Activated T-helper 1 cell treated with anti-CD3 and anti-CD28 coated beads, Interleukin-12 subunit alpha, Interleukin-12 subunit beta, Interleukin-2, Interleukin-4 antibody, amounts not matched to agents 30 ng/mL and 10 ng/mL and 1 ng/mL, durations not matched to agents 14 hours and 24 hours and 36 hours (primary cell): ENCODE results near the gene IMP4. TPM values are rescaled to one million over a fixed set of nuclear protein-coding genes. Genes with fewer than 3 reads are reported as not detected.
"Not testable (repeated sequence)": the region's sequence is repeated elsewhere in the genome, so short reads cannot be mapped to it uniquely, and the experiment has no call there.

Experiments used
- DNase-seq: peaks from one replicate; pipeline ENCODE4 v3.0.0; 2021; ENCODE audit warnings: low spot score
- H3K27ac Mint-ChIP-seq: one replicate; pipeline ENCODE4 v1.8.0; 2021; ENCODE audit warnings: mild to moderate bottlenecking, mixed read lengths
- H3K27me3 Mint-ChIP-seq: one replicate; pipeline ENCODE4 v1.8.0; 2022; ENCODE audit warnings: mild to moderate bottlenecking, moderate library complexity, mixed read lengths; ENCODE audit not compliant: insufficient read depth
- H3K36me3 Mint-ChIP-seq: one replicate; pipeline ENCODE4 v1.8.0; 2021; ENCODE audit warnings: low read depth, mixed read lengths
- H3K4me1 Mint-ChIP-seq: one replicate; pipeline ENCODE4 v1.8.0; 2021; ENCODE audit warnings: low read depth, mixed read lengths
- H3K4me3 Mint-ChIP-seq: one replicate; pipeline ENCODE4 v1.8.0; 2021; ENCODE audit warnings: mild to moderate bottlenecking, moderate library complexity, mixed read lengths
- H3K9me3 Mint-ChIP-seq: one replicate; pipeline ENCODE4 v1.8.0; 2021; ENCODE audit warnings: mixed read lengths
- intact Hi-C: fragments of 100-400 bp; cut with micrococcal nuclease; formaldehyde crosslinking; loops from one replicate; pipeline ENCODE4 v1.15.1; 2024
- total RNA-seq: library from RNA; stranded (reverse); gene quantifications from 2 replicates; pipeline ENCODE4 v1.2.3, GENCODE V29; 2022

IMP4 gene
- total RNA-seq, 1 donor from 2014 or later: 169 TPM

DNA sequence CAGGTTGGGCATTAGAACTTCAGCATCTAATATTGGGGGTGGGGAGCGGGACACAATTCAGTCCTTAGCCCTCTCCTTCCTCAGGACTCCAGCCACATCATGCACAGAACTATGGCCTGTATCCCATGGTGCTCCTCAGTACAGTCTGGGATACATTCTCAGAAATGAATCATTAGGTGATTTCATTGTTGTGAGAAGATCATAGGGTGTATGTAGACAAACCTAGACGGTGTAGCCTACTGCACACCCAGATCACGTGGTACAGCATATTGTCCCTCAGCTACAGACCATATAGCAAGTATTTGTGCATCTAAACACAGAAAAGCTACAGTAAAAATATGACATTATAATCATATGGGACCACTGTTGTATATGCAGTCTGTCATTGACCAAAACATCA is 23.2 kb upstream of the IMP4 start:
- Mint-ChIP-seq H3K36me3 (no peaks in the 10 kb centered on the region), H3K9me3 (no peaks in the 10 kb centered on the region), H3K4me1 (no peaks in the 10 kb centered on the region), H3K27me3 (peaks cover 18% of the 10 kb centered on the region), H3K4me3 (no peak overlapping the region), H3K27ac (no peak overlapping the region)
- no peak for DNase-seq
- intact Hi-C loops: no loop called here

DNA sequence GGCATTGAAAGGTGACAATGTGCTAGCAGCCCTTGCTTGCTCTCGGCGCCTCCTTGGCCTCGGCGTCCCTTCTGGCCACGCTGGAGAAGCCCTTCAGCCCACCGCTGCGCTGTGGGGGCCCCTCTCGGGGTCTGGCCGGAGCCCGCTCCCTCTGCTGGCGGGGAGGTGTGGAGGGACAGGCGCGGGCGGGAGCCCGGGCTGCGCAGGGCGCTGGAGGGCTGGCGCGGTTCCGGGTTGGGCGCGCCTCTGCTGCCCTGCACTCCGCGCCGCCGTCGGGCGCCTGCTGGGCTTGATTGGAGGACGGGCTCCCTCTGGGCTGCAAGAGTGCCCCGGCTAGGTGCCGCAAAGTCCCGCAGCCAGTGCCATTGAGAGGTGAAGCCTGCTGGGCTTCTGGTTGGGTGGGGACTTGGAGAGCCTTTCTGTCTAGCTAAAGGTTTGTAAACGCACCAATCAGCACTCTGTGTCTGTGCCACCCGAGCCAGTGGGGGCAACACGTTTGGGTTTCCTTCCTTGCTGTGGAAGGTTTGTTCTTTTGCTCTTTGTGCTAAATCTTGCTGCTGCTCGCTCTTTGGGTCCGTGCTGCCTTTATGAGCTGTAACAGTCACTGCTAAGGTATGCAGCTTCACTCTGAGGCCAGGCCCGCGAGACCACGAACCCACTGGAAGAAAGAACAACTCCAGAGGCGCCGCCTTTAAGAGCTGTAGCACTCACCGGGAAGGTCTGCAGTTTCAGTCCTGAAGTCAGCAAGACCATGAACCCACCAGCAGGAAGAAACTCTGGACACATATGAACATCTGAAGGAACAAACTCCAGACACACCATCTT is 14.8 kb upstream of the IMP4 start:
- DNase-seq: no peak
- Mint-ChIP-seq H3K4me1 (peaks cover 5% of the 10 kb centered on the region), H3K27me3 (peaks cover 39% of the 10 kb centered on the region), H3K36me3 (no peaks in the 10 kb centered on the region), H3K4me3 (no peak overlapping the region), H3K27ac (no peak overlapping the region), H3K9me3 (no peaks in the 10 kb centered on the region)
- intact Hi-C loops: no loop called here

DNA sequence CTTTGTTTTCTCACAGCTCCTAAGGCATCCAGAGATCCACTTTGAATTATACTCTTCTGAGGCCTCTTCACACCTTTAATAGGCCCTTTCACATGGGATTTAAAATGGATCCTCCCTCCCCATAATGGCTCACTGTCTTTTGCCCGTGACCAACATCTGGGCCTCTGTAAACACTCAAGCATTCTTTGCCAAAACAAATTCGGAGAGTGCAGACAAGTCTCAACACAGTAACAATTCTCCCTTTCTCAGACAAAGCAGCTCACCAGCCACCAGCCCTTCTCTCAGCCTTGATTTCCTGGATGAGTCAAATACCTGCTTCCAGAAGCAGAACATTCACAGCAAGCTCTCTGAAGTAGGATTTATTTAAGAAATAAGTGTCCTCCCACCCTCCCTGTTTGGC is 14.0 kb upstream of the IMP4 start:
- Mint-ChIP-seq H3K36me3 (no peaks in the 10 kb centered on the region), H3K4me1 (peaks cover 5% of the 10 kb centered on the region), H3K27me3 (peaks cover 33% of the 10 kb centered on the region), H3K9me3 (no peaks in the 10 kb centered on the region), H3K4me3 (no peak overlapping the region), H3K27ac (no peak overlapping the region)
- intact Hi-C loops: no loop called here
- no peak for DNase-seq

DNA sequence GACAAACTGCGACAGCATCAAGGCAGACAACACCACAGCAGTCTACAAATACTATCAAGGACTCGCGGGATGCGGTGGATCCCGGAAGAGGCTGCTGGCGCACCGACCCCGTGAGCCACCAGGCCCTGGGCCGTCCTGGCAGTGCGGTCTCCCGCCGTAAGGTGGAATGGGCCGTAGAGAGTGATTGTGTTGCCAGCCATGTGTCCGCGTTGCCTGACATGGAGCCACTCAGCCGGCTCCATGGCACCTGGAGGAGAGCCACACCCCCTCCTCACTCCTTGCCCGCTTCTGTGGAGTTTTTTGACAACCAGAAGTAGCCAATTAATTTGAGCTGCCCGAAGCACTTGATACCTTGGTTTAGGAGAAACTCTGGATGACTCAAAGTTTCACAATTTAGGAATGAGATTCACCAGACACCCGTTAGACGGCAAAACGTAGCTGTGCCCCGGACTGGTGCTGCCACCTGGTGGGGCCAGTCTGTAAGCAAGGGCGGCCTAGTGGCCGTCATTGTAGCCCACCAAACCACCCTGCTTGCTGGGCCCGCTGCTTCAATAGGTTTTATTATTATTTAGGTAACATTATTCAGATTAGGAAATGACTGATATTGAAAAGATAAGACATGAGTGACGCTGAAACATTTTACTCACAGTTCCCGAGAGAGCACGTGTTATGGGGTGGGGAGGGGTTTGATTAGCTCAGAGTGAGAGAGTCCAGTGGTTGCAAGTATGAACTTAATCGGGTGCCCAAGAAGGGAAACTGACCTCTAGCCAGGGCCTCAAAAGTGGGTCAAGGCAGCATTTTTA is 10.2 kb upstream of the IMP4 start:
- Mint-ChIP-seq H3K27me3 (peaks cover 25% of the 10 kb centered on the region), H3K4me1 (peaks cover 5% of the 10 kb centered on the region), H3K4me3 (peak overlapping the region; percentile 44), H3K36me3 (no peaks in the 10 kb centered on the region), H3K9me3 (no peaks in the 10 kb centered on the region), H3K27ac (no peak overlapping the region)
- intact Hi-C loops: loop anchor here (1.0 to 2.0 kb wide), 3 partner anchors 151 to 456 kb away; partner anchors contain the start of gene SMPD4
- peak; percentile 45 for DNase-seq

DNA sequence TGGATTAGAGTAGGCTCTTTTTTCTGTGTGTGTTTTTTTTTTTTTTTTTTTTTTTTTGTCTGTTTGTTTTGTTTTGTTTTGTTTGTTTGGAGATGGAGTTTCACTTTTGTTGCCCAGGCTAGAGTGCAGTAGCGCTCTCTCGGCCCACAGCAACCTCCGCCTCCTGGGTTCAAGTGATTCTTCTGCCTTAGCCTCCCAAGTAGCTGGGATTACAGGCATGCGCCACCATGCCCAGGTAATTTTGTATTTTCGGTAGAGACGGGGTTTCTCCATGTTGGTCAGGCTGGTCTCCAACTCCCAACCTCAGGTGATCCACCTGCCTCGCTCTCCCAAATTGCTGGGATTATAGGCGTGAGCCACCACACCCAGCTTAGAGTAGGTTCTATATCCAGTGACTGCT is 9.4 kb upstream of the IMP4 start:
- H3K36me3 Mint-ChIP-seq, H3K4me1 Mint-ChIP-seq, H3K4me3 Mint-ChIP-seq, H3K9me3 Mint-ChIP-seq, H3K27ac Mint-ChIP-seq, DNase-seq: not testable (repeated sequence)
- peaks cover 25% of the 10 kb centered on the region for H3K27me3 Mint-ChIP-seq
- intact Hi-C loops: loop anchor here (2.0 kb wide), 1 partner anchor 456 kb away; no protein-coding TSS in a partner anchor

DNA sequence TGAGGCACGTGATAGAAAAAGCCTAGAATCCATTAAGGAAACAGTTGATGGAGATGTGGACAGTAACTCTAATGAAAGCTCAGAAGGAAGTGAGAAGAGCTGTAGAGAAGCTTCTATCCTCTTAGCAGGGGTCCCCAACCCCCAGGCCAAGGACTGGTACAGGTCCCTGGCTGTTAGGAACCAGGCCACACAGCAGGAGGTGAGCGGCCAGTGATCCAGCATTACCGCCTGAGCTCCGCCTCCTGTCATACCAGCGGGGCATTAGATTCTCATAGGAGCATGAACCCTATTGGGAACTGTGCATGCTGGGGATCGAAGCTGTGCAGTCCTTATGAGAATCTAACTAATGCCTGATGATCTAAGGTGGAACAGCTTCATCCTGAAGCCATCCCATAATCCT is 8.7 kb upstream of the IMP4 start:
- no peak for DNase-seq
- H3K4me3 Mint-ChIP-seq: no peak overlapping the region
- H3K9me3 Mint-ChIP-seq: no peaks in the 10 kb centered on the region
- peaks cover 6% of the 10 kb centered on the region for H3K36me3 Mint-ChIP-seq
- H3K4me1 Mint-ChIP-seq: peaks cover 5% of the 10 kb centered on the region
- peaks cover 19% of the 10 kb centered on the region for H3K27me3 Mint-ChIP-seq
- no peak overlapping the region for H3K27ac Mint-ChIP-seq
- intact Hi-C loops: no loop called here

DNA sequence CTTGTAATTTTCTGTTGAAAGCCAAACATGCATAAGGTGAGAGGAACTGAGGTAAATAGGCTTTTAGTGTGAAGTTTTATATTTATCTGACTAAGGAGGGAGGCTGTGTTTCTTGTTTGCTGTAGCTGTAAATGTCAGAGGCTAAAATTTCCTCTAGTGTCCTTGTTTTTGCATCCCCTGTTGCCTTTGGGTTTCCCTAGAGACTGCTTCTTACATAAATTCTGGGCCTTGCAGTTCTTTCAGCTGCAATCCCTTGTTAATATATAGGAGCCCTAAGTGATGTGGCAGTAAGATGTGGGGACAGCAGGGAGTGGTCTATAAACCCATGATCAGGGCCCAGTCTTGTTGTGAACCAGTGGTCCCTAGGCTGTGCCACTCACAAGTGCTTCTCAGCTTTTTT is 7.5 kb upstream of the IMP4 start:
- Mint-ChIP-seq H3K4me3 (no peak overlapping the region), H3K27me3 (peaks cover 16% of the 10 kb centered on the region)

DNA sequence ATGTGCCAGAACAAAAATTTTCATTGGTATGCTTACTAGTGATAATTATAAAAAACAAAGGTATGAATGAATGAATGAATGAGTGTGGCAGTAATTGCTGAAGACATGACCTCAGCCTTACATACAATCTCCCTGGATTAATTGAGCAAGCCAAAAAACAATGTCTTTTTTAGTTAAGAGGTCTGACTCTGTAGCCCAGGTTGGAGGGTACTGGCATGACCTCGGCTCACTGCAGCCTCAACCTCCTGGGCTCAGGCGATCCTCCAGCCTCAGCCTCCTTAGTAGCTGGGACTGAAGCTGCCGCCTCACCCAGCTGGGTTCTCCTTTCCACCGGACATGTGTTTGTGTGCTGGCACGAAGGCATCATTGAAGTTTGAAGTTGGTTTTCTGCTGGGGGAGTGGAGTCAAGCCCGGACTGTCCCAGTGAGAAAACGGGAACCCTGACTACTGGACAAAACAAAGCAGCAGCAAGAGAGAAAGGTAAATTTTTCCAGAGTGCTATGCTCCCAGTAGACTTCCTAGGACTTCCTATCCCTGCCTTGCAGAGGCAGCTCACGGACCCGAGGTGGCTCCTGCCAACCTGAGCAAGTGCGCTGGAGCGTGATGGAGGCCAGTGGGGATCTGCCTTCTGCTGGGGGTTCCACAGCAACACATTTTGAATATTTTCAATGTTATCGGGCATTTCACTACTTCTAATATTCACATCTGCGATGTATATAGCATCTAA is 6.4 kb upstream of the IMP4 start:
- peaks cover 17% of the 10 kb centered on the region for H3K4me1 Mint-ChIP-seq
- no peak overlapping the region for H3K4me3 Mint-ChIP-seq
- no peak for DNase-seq
- intact Hi-C loops: no loop called here
- H3K36me3 Mint-ChIP-seq: peaks cover 18% of the 10 kb centered on the region
- peaks cover 10% of the 10 kb centered on the region for H3K27me3 Mint-ChIP-seq
- no peaks in the 10 kb centered on the region for H3K9me3 Mint-ChIP-seq
- H3K27ac Mint-ChIP-seq: no peak overlapping the region

More for the DNA sequence above, 7.5 kb upstream of the IMP4 start:
- no peaks in the 10 kb centered on the region for H3K9me3 Mint-ChIP-seq
- no peak for DNase-seq
- intact Hi-C loops: no loop called here
- peaks cover 14% of the 10 kb centered on the region for H3K36me3 Mint-ChIP-seq
- H3K27ac Mint-ChIP-seq: no peak overlapping the region
- H3K4me1 Mint-ChIP-seq: peaks cover 8% of the 10 kb centered on the region

DNA sequence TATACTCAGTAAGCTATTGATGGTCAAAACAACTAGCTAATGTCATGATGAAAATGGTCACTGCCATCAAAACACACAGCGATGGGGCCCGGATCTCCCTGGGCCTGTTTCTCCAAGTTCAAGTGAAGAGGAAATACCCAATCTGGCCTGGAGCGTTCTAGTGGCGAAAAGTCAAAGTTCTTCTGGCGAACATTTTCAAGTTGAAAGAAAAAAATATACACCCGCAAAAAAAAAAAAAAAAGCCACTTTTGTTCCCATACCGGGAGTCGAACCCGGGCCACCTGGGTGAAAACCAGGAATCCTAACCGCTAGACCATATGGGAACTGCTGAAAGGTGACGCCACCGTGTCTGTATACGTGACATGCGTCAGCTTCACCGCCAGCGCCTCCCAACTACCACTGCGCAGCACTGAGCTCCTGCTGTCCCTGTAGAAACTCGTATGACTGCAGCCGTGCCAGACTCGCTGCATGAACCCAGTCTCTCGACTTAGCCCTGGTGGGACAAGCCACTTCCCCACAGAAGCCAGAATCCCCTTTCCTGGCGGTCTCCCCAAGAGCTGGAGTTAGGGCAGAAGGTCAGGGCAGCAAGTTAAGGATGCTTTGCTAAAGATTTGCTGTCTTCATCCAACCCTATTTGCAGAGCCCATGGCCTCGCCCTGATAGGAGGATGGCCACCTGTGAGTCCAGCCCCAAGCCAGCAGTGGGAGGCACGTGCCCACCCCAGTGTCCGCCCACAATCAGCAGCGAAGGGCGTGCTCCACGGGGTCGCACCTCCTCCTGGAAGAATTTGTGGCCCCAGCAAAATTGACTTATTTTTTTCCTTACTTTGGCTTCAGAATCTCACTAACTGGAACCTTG is 5.6 kb upstream of the IMP4 start:
- Mint-ChIP-seq H3K27ac (peak overlapping the region; percentile 71), H3K27me3 (peaks cover 7% of the 10 kb centered on the region)
- intact Hi-C loops: no loop called here

DNA sequence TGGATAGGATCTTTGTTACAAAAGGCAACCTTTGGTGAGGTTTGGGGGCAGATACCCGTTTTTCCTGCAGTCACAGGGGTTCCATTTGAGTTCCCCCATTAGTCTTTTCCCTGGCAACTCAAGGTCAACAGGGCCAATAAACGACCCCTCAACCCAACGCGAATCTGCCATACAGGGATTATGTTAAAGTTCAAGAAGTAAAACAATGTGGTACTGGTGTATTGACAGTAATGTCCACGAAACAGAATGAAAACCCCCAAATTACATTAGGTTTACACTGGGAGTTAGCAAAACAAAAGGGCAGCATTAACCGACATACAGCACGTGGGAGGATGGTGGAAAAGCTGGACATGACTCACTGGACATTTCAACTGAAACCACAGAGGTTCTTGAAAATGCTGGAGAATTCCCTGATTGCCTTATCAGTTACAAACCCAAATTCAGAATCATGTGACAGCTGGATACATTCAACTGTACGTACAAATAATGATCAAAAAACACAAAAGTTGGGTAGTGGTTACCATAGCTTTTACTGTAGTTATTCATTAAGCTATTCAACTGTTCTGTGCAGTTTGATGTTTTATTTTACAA is 4.9 kb upstream of the IMP4 start:
- Mint-ChIP-seq H3K36me3 (peaks cover 22% of the 10 kb centered on the region), H3K9me3 (no peaks in the 10 kb centered on the region), H3K4me3 (no peak overlapping the region), H3K27ac (no peak overlapping the region), H3K4me1 (peaks cover 21% of the 10 kb centered on the region), H3K27me3 (peaks cover 4% of the 10 kb centered on the region)
- DNase-seq: no peak
- intact Hi-C loops: no loop called here

More for the DNA sequence above, 5.6 kb upstream of the IMP4 start:
- peak; percentile 32 for DNase-seq
- H3K9me3 Mint-ChIP-seq: no peaks in the 10 kb centered on the region
- no peak overlapping the region for H3K4me3 Mint-ChIP-seq
- peaks cover 25% of the 10 kb centered on the region for H3K4me1 Mint-ChIP-seq
- H3K36me3 Mint-ChIP-seq: peaks cover 20% of the 10 kb centered on the region

DNA sequence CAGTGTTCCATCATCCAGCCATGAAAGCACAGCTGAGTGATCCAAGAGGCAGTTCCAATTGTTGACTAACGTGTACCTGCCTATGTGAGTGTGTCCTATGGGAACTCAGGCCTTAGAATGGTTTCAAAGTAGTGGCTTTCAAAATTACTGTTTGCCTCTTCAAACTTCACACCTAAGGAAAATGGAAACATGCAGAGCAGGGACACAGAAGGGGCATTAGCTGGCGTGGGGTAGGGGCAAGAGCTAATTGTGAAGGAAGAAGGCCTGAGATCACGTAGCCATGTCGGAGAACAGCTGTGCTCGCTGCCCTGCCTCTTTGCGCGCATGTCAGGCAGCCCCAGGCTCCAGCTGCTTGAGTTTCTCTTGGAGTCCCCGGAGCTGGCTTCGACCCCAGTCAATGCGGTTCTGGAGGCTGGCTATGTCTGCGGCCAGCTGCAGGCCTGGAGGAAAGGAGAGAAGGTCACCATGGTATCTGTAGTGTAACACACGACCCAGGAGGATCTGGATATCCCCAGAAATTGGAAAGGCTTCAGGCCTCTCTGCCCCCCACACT is 3.8 kb upstream of the IMP4 start:
- H3K27me3 Mint-ChIP-seq: peaks cover 4% of the 10 kb centered on the region
- no peak for DNase-seq
- H3K9me3 Mint-ChIP-seq: no peaks in the 10 kb centered on the region
- H3K4me1 Mint-ChIP-seq: peaks cover 21% of the 10 kb centered on the region
- no peak overlapping the region for H3K27ac Mint-ChIP-seq
- intact Hi-C loops: no loop called here
- H3K36me3 Mint-ChIP-seq: peaks cover 22% of the 10 kb centered on the region
- H3K4me3 Mint-ChIP-seq: no peak overlapping the region
